Measurements from ENCODE around the gene FUT7. TPM values are rescaled to one million over a fixed set of nuclear protein-coding genes. Genes with fewer than 3 reads are reported as not detected.

The FUT7 gene
- total RNA-seq, 2 experiments from 2014 or later = 0.39 to 0.62 TPM

DNA sequence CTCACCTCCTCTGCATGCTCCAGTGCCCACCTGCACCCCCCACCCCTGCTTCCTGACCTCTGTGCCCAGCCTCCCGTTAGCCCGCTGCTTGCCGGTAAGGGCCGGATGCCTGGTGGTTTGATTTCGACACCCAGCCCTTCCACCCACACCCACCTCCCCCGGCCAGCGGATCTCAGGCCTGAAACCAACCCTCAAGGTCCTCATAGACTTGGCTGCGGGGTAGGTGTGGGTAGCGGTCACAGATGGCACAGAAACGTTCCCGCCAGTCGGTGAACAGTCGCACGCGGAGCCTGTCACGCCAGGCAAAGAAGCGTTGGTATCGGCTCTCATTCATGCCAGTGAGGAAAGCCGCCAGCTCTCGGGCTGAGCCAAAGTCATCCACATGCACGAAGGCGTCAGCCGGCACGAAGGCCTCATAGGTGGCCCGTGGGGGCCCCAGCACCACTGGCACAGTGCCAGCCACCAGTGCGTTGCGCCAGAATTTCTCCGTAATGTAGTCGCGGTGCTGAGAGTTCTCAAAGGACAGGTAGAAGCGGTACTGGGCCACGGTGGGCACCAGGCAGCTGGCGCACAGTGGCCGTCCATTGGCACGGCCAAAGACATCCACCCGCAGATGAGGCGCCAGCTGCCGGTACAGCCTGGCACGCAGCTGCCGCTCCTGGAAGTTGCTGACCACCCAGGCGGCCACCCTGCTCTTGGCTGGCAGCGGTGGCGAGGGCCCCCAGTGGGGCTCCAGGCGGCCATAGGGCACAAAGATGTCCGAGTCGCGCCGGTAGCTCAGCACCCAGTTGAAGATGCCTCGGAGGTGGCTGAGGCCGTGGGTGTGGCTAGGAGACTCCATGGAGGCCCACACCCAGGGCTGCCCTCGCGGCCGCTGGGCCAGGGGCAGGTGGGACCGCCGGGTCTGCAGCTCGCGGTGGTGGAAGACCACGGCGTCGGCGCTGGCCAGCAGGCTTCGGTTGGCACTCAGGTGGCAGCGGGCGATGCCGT is 1.1 kb downstream of the FUT7 start:
- Mint-ChIP-seq H3K9me3 (no peaks in the 10 kb centered on the region), H3K27me3 (peaks cover 2% of the 10 kb centered on the region), H3K4me1 (peaks cover 33% of the 10 kb centered on the region), H3K27ac (peak overlapping the region; percentile 65), H3K4me3 (peak overlapping the region; percentile 48), H3K36me3 (no peaks in the 10 kb centered on the region)
- ATAC-seq (ENCODE audit: low read depth) (no peak), DNase-seq (peak; percentile 54)
- POLR2A ChIA-PET = interaction anchor here (1.1 to 1.7 kb wide), 2 partner anchors 99 to 302 kb away, joined by 3 to 5 read pairs; no protein-coding TSS in a partner anchor

DNA sequence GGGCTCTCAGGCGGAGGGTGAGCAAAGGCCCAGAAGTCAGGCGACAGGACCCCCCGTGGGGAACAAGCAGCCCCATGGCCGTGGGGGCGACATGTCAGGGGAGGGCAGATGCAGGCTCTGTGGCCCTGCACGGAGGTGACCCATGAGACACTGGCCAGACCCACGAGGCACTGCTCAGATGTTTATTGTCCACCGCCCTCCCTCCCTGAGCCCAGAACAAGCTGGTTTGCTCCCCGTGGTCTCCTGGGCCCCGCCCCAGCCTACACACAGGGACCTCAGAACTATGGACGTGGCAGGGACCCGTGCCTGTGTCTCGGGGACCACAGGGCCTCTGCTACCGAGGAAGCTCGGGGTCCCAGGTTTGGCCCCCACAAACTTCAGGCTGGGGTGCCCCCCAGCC is 1.9 kb downstream of the FUT7 start:
- peak overlapping the region; percentile 74 for H3K4me3 Mint-ChIP-seq
- peak overlapping the region; percentile 65 for H3K27ac Mint-ChIP-seq
- ATAC-seq (ENCODE audit: low read depth) = no peak
- DNase-seq = no peak
- no peaks in the 10 kb centered on the region for H3K36me3 Mint-ChIP-seq
- peaks cover 31% of the 10 kb centered on the region for H3K4me1 Mint-ChIP-seq
- H3K9me3 Mint-ChIP-seq = no peaks in the 10 kb centered on the region
- POLR2A ChIA-PET = interaction anchor here (1.3 to 2.4 kb wide), 4 partner anchors 40 to 211 kb away, joined by 3 to 6 read pairs (median 4); partner anchors contain the start of genes MAN1B1, SAPCD2 and TUBB4B
- H3K27me3 Mint-ChIP-seq = peaks cover 2% of the 10 kb centered on the region

DNA sequence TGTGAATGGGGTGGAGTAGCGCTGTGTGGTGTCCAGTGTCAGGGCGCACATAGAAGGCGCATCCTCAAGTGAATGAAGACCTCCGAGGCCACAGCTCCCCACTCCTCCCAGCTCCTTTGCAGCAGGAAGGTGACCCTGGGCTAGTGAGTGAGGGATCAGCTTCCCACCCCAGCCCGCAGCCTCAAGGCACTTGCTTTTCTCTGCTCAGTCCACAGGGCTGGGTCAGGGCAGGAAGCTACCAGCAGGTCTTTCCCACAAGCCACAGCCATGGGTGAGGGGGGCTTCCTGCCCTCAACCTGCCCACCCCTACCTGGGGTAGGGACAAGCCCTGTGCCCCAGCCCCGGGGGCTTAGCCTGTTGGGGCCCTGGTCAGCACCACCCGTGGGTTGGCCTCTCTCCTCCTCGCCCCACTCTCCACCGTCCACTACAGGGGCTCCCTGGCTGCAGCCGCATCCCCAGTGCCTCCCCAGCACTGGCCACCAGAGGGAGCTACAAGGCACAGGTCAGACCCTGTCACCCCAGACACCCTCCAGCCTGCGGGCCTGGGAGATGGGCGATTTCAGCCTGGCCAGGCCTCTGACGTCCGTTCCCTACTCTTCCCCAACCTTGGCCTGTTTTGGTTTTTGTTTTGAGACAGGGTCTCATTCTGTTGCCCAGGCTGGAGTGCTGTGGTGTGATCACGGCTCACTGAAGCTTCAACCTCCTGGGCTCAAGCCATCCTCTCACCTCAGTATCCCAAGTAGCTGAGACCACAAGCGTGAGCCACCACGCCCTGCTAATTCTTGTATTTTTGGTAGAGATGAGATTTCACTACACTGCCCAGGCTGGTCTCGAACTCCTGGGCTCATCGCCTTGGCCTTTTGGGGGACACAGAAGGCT is 2.6 kb downstream of the FUT7 start:
- Mint-ChIP-seq H3K4me1 (peaks cover 30% of the 10 kb centered on the region), H3K36me3 (no peaks in the 10 kb centered on the region), H3K27ac (peak overlapping the region; percentile 82)

DNA sequence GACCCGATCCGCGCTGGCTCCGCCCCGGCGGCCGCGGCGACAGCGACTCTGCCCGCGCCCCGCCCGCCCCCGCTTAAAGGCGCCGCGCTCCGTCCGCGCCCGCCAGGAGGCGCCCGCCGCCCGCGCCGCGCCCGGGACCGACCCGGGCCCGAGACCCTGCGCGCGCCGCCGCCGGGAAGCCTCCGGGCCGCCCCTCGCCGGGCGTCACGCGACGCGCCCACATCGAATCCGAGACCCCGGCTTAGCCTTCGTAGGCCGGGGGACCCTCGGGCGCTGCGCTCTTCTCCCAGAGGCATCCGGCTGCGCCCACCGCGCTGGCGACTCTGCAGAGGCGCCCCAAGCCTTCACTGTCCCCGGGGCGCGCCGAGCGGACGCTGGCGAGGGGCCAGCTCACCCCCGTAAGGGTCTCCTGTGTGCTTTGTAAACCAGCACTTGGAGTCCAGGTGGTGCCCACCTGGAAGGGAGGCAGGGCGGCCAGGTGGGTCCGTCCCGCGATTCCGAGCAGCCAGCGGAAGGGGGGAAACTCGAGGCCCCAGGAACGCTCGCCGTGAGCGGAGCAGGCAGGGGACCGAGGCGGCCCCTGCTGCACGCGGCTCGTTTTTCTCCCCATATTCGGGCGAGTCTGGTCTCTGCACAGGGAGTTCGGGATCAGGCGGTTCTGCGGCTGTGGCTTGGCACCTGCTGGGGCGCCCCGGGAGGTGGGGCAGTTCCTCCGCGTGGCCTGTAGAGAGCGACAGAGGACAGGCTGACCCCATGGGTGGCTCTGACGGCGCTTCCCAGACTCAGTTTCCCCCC is 3.4 kb downstream of the FUT7 start:
- ATAC-seq (ENCODE audit: low read depth) (peak; percentile 63), DNase-seq (peak; percentile 88)
- POLR2A ChIA-PET = interaction anchor here (0.6 to 2.4 kb wide), 8 partner anchors 10 to 212 kb away, joined by 3 to 8 read pairs (median 4); partner anchors contain the start of genes MAN1B1, SAPCD2 and TUBB4B
- Mint-ChIP-seq H3K4me3 (peak overlapping the region; percentile 74), H3K4me1 (peaks cover 29% of the 10 kb centered on the region), H3K27ac (peak overlapping the region; percentile 58), H3K9me3 (no peaks in the 10 kb centered on the region), H3K27me3 (peaks cover 2% of the 10 kb centered on the region), H3K36me3 (no peaks in the 10 kb centered on the region)

More for the DNA sequence above, 2.6 kb downstream of the FUT7 start:
- peak; percentile 37 for ATAC-seq (ENCODE audit: low read depth)
- H3K4me3 Mint-ChIP-seq = peak overlapping the region; percentile 74
- peaks cover 2% of the 10 kb centered on the region for H3K27me3 Mint-ChIP-seq
- peak; percentile 84 for DNase-seq
- H3K9me3 Mint-ChIP-seq = no peaks in the 10 kb centered on the region
- POLR2A ChIA-PET = interaction anchor here (0.6 to 2.4 kb wide), 9 partner anchors 9 to 211 kb away, joined by 3 to 8 read pairs (median 3); partner anchors contain the start of genes MAN1B1, SAPCD2 and TUBB4B

DNA sequence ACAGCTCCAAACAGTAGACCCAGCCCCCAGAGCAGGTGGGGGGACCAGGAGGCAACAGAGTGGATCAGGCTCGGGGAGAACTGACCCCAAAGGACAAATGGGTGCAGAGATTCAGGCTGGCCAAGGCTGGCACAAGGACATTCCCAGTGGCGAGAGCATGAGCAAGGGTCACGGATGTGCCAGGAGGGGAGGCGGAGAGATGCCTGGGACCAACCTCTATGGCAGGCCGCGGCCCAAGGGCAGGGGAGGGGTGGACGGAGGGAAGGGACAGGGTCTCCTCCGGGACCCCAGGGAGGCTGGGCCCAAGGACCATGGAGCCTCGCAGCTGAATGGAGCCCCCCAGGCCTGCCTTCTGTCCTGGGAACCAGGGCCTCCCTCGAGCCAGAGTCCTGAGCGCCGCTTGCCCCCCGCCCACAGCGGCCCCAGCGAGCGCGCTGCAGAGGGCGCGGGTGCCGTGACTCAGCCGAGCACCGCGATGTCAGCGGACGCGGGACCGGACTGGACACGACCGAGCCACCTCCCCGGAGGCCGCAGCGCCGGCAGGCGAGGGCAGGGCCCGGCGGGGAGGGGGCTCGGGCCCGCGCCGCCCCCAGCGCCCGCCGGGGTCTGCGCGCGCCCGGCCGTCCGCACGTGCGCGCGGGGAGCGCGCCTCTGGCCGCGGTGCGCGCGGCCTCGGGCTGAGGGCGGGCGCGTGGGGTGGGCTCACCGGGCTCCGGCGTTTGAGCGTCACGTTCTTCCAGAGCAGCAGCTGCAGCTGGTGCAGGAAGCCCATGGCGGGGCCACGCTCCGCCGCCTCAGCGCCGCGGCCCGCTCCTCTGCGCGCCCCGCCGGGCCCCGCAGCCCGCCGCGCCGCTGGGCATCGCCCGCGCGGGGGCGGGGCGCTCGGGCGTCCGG is 4.3 kb downstream of the FUT7 start, which contains the start of gene ABCA2:
Gene ABCA2 (minus strand): TSS at position 869 of the 894 bp plus-strand sequence. CDS start 97 bp downstream, at position 772.
- POLR2A ChIA-PET = interaction anchor here (0.6 to 2.4 kb wide), 9 partner anchors 8 to 79 kb away, joined by 3 to 9 read pairs (median 5); partner anchors contain the start of genes PAXX and SAPCD2
- H3K4me3 Mint-ChIP-seq = peak within 1 kb of the TSS; percentile 82
- no peaks in the 10 kb centered on the region for H3K36me3 Mint-ChIP-seq
- H3K4me1 Mint-ChIP-seq = peaks cover 27% of the 10 kb centered on the region
- peak within 1 kb of the TSS; percentile 58 for H3K27ac Mint-ChIP-seq
- ATAC-seq (ENCODE audit: low read depth) = no peak
- no peaks in the 10 kb centered on the region for H3K9me3 Mint-ChIP-seq
- no peak for DNase-seq
- H3K27me3 Mint-ChIP-seq = peaks cover 2% of the 10 kb centered on the region

DNA sequence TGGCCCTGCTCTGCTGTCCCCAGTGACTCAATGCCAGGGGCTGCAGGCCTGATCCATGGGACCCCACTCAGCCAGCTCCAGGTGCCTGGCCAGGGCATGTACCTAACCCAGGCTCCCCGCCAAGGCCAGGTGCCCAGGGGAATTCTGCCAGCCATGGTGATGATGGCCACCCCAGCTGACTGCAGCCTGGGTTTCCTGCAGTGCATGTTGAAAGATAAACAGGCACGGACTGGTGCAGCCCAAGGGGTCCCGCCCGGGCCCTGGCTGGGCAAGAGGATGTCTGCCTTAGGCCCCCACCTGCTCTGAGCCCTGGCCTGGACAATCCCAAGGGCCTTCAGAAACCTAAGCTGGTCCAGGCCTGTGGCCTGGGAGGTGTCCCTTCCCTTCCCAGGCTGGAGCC is 5.1 kb downstream of the FUT7 start:
- no peaks in the 10 kb centered on the region for H3K9me3 Mint-ChIP-seq
- peaks cover 2% of the 10 kb centered on the region for H3K27me3 Mint-ChIP-seq
- H3K27ac Mint-ChIP-seq = peak overlapping the region; percentile 21
- DNase-seq (no peak), ATAC-seq (ENCODE audit: low read depth) (no peak)
- peaks cover 25% of the 10 kb centered on the region for H3K4me1 Mint-ChIP-seq
- POLR2A ChIA-PET = interaction anchor here (0.7 to 1.9 kb wide), 9 partner anchors 8 to 79 kb away, joined by 3 to 9 read pairs (median 4); partner anchors contain the start of genes CLIC3 and PAXX
- H3K4me3 Mint-ChIP-seq = peak overlapping the region; percentile 82
- H3K36me3 Mint-ChIP-seq = no peaks in the 10 kb centered on the region

DNA sequence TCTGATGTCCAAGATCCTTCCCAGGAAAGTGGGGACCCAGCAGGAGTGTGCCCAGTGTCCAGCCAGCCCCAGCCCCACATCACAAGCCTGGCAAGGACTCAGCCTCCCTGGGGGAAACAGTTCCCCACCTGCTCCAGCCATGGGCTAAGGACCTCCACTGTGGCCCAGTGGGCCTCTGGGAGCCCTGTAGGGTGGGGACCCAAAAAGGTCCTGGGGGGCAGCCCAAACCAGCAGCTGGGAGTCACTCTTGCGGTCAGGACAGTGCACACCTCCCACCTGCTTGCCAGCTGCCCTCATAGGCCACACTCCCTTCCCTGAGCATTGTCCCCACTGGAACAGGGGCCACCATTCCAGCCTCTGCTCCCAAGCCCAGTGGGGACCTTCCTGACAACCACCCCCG is 5.5 kb downstream of the FUT7 start:
- POLR2A ChIA-PET = interaction anchor here (0.7 to 1.9 kb wide), 6 partner anchors 9 to 78 kb away, joined by 3 to 9 read pairs (median 4); partner anchors contain the start of genes CLIC3 and PAXX
- no peak for DNase-seq
- Mint-ChIP-seq H3K4me1 (peaks cover 23% of the 10 kb centered on the region), H3K36me3 (no peaks in the 10 kb centered on the region), H3K27ac (peak overlapping the region; percentile 21), H3K9me3 (no peaks in the 10 kb centered on the region), H3K27me3 (peaks cover 2% of the 10 kb centered on the region), H3K4me3 (no peak overlapping the region)
- ATAC-seq (ENCODE audit: low read depth) = no peak

DNA sequence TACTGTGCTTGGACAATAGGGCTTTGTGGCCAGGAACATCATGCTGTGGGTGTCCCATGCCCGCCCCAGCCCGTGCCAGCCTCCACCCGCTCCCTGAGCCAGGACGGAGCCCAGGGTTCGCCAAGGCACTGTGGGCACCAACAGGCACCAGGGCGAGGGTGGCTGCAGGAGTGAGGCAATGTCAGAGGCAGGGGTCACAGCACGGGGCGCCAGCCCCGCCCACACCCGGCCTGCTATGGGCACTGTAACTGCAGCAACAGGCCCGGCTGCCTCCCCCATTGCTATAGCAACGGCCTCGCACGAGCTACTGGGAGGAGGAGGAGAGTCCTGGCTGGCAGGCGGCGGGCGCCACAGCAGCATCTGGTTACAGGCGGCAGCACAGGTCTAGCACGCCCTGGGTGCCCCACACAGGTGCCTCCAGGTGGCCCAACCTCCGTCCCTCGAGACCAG is 6.3 kb downstream of the FUT7 start:
- no peak for ATAC-seq (ENCODE audit: low read depth)
- Mint-ChIP-seq H3K27me3 (peaks cover 2% of the 10 kb centered on the region), H3K27ac (no peak overlapping the region), H3K36me3 (no peaks in the 10 kb centered on the region), H3K4me3 (no peak overlapping the region), H3K9me3 (no peaks in the 10 kb centered on the region), H3K4me1 (peaks cover 19% of the 10 kb centered on the region)
- DNase-seq = no peak
- POLR2A ChIA-PET = interaction anchor here (1.3 to 1.9 kb wide), 2 partner anchors 29 to 33 kb away, joined by 3 to 9 read pairs; partner anchors contain the start of genes CLIC3 and PAXX

DNA sequence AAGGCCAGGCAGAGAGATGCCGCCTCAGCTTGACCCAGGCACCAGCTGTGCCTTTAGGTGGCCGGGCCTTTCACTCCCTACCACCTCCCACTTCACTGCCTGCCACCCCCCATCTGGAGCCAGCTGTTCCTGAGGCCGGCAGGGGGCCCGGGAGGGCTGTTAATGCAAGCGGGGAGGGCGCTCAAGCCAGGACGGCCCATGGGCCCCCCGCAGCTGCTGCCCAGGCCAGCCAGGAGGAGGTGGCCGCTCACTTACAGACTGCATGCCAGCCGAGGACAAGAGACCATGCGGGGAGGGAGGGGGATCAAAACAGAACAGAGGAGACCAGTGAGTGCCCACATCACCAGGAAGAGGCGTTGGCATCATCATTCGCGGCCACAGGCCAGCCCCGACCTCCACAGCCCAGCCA is 8.3 kb downstream of the FUT7 start:
- Mint-ChIP-seq H3K4me3 (no peak overlapping the region), H3K36me3 (no peaks in the 10 kb centered on the region), H3K27ac (no peak overlapping the region), H3K27me3 (peaks cover 2% of the 10 kb centered on the region), H3K9me3 (no peaks in the 10 kb centered on the region), H3K4me1 (peaks cover 8% of the 10 kb centered on the region)
- ATAC-seq (ENCODE audit: low read depth) = no peak
- no peak for DNase-seq
- POLR2A ChIA-PET = no interaction called here

DNA sequence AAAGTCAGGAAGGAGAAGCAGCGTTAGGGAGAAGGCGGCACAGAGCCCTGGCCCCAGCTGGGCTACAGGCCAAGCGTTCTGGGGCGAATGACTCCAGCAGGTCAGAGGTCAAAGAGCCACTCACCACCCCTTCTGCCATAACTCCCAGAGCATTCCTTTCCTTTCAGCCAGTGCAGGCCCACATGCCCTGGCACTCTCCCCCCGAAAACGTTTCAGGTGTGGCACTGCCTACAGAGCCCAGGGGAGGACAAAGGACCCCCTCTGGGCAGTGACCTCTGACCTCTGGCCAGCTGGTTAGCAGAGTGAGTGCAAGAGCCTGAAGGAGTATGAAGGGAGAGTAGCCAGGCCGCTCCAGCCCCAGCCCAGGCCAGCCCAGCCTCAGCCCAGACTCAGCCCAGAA is 8.7 kb downstream of the FUT7 start:
- Mint-ChIP-seq H3K36me3 (no peaks in the 10 kb centered on the region), H3K9me3 (no peaks in the 10 kb centered on the region), H3K4me3 (no peak overlapping the region), H3K27me3 (peaks cover 2% of the 10 kb centered on the region), H3K4me1 (peaks cover 8% of the 10 kb centered on the region), H3K27ac (no peak overlapping the region)
- POLR2A ChIA-PET = no interaction called here
- ATAC-seq (ENCODE audit: low read depth) (no peak), DNase-seq (no peak)

DNA sequence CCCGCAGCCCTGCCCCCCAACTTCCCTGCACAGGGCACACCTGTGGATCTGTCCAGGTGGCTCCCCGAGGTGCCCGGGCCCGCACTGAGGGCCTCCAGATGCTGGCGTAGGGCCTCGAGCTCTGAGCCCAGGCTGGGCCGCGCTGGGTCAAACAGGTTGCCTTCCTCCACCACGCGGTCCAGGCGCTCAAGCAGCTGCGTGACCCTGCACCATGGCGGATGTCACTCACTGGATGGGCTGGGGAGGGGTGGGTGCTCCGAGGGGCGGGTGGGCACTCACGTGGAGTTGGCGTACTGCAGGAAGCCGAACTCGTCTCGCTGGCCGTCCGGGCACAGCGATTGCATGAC is 9.3 kb downstream of the FUT7 start:
- ATAC-seq (ENCODE audit: low read depth) = no peak
- POLR2A ChIA-PET = no interaction called here
- H3K27ac Mint-ChIP-seq = no peak overlapping the region
- no peaks in the 10 kb centered on the region for H3K36me3 Mint-ChIP-seq
- H3K9me3 Mint-ChIP-seq = no peaks in the 10 kb centered on the region
- H3K4me3 Mint-ChIP-seq = no peak overlapping the region
- no peak for DNase-seq
- peaks cover 2% of the 10 kb centered on the region for H3K27me3 Mint-ChIP-seq
- H3K4me1 Mint-ChIP-seq = peaks cover 8% of the 10 kb centered on the region

All from activated naive CD8-positive, alpha-beta T cell treated with anti-CD3 and anti-CD28 coated beads, Interleukin-2, amount 10 ng/mL, durations not matched to agents 7 days and 5 days (primary cell).